Activated T-helper 1 cell treated with Interleukin-2 at 50 U/mL for 16 hours (primary cell): ENCODE data around the gene INPP5A.
"Not testable (repeated sequence)": the region's sequence is repeated elsewhere in the genome, so short reads cannot be mapped to it uniquely, and the experiment has no call there.

Source experiments
- DNase-seq: peaks from one replicate; pipeline ENCODE4 v3.0.0-alpha.2; 2020; ENCODE audit warnings: low read depth

The INPP5A gene

DNA sequence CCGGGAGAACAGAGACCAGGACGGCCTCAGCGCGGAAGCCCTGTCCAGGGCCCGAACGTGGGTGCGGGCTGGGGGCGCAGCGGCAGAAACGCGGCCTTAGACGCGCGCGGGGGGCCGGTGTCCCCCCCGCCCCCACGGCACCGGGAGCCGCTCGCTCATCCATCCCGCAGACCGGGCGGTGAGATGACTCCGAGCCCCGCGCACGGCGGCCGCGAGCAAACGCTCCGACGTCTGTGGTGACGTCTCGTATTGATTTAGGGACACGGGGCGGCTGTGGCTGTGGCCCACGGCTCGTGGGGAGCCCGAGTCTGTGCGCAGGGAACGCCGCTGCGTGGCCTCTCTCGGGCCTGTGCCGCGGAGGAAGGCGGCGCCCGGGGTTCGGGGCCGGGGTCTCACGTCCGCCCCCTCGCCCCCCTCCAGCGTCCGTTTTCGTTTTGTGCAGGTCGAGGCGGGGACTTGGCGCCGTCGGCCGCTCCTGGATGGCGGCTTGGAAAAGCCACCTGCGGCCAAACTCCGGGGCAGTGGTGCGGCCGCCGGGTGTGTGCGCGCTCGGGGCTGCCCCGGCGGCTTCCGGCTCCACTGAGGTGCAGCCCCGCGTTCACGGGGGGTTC, 249.4 kb downstream of the INPP5A start:
- DNase-seq: no peak

DNA sequence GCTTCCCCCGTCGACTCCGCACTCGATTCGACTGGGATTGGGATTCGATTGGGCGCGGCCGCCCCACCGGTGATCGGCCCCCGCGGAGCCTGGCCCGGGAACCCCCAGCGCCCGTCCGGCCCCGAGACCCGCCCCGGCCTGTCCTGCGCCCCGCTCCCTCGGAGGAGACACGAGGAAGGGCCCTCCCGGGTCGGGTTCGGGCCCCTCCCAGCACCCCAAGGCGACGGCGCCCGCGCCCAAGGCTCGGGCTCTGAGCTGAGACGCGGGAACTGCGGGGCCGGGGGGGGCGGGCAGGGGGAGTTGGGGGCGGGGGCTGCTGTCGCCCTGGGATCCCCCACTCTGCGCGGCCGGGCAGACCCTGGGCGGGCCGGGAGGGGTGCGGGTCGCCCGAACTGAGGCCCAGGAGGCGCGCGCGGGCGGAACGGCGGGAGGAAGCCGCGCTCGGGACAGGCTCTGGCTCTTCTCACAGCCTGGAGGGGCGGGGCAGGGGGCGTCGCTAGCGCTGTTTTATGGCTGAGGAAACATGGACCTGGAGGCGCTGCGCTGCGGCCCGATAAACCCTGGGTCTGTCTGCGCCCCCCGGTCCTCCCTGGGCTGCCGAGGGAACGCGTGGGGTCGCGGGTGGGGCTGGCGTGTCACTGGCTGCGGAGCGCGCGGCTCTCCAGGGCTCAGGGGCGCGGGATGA, 250.1 kb downstream of the INPP5A start:
- no peak for DNase-seq

DNA sequence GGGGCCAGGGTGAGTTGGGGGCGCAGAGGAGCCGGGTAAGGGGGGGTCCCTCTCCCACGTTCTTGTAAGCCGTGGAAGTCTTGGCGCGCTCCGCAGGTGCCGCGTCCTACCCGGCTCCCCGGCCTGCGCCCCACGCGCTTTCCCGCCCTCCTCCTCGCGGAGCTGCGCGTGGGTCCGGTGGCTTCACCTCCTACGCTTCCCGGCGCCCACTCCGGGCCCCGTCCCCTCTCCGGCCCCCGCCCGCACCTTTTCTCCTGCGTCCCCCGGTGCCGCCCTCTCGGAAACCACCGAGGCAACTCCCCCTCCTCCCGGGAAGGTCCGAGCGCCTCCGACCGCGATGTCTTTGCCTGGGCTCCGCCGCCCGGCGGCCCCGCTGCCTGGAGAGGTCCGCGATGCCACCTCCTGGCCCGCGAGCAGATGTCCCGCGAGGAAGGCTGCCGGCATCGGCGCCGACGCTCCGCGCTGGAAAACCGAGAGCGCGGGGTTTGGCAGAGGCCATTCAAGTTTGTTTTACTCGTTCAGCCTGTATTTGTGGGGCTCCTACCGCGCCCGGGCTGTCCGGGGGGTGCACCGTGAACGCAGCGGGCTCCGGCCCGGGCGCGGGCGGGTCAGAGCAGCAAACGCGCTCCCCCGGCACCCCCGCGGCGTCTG, 250.7 kb downstream of the INPP5A start:
- no peak for DNase-seq

DNA sequence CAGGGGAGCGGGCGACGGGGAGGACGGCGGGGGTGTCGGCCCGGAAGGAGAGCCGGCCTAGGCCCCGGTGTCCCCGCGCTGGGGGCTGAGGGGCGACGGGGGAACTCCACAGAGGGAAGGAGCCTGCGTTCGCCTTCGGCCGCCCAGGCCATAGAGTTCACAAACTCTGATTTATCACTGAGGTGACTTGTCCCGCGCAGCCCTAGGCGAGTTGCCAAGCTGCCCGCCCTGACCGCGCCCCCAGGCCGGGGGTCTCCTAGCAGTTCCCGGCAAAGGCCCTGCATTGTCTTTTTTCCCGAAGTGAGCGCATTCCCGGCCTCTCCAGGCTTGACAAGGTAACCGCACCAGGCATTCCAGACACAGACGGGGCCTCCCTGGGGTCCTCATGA, 251.2 kb downstream of the INPP5A start:
- DNase-seq: no peak

DNA sequence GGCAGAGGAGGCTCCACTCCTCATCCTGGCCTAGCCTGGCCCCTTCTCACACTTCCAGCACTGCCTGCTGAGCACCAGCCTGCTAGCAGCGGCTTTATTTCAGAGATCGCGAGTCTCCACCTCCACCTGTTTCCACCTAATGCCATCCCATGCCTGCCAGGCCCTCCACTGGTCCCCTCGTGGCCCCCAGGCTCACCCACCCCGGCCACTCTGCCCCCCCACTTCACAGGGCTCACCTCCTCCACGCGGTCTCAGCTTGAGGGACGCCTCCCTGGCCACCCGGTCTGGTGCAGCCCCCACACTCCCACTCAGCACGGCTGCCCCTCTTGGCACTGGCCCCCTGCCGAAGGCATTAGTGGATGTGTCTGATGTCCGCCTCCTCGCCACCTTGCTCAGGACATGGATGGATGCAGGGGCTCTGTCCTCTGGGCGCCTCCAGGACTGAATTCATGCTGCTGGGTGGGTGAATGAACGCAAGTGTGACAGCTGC, 252.1 kb downstream of the INPP5A start:
- DNase-seq: no peak

DNA sequence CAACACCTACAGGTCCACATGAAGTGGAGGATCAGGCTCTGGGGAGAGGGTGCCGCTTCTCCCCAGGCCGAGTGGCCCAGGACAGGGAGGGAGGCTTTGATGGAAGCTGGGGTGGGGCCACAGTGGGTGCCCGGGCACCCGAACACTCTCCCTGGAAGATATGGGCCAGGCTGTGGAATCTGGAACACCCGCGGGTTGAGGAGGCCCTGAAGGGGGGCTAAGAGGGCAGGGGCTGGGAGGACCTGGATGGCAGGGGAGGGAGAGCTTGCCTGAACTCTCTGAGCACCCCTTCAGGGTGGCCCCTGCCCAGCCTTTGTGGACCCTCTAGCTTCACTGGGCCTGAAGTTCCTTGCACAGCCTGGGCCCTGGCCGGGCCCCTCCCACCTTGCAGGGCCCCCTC, 252.9 kb downstream of the INPP5A start:
- DNase-seq: no peak

DNA sequence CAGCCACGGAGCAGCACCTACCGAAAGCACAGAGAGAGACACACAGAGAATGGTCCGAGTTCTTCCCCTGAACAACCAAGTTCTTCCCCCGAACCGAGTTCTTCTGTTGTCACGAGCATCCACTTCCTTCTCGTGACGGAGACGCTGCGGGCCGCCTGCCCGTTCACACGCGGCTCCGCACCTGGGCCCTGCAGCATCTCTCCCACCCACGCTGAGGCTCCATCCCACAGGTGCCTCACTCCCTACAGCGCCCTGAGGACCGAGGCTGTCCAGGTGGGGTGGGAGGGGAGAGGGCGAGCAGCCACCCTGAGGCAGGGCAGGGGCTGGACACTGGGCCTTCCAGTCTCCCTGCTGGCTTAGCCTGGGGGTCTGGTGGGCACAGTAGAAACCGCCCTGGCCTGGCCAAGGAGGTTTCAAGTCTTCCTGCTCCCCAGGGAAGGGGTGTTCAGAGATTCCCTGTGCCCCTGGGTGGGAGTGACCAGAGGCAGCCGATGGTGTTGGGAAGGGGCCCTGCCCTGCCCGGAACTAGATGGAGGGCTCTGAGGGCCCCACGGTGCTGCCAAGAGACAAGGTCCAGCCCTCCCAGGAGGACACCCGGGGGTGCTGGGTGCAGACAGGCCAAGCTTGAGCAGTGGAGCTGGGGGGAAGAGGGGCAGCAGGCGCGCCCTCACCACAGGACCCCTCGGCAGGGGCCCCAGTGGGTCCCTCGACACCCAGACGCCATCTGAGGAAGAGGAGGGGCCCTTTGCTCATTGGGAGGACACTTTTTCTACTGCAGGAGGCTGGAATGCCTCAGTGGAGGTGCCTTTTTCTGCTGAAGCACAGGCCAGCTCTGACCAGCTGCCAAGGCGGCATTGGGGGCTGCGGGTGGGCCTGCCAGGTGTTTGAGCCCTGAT, 253.6 kb downstream of the INPP5A start:
- no peak for DNase-seq

DNA sequence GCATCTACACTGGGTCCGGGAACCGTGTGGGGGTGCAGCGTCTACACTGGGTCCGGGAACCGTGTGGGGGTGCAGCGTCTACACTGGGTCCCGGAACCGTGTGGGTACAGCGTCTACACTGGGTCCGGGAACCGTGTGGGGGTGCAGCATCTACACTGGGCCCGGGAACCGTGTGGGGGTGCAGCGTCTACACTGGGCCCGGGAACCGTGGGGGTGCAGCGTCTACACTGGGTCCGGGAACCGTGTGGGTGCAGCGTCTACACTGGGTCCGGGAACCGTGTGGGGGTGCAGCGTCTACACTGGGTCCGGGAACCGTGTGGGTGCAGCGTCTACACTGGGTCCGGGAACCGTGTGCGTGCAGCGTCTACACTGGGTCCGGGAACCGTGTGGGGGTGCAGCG, 254.5 kb downstream of the INPP5A start:
- not testable (repeated sequence) for DNase-seq

DNA sequence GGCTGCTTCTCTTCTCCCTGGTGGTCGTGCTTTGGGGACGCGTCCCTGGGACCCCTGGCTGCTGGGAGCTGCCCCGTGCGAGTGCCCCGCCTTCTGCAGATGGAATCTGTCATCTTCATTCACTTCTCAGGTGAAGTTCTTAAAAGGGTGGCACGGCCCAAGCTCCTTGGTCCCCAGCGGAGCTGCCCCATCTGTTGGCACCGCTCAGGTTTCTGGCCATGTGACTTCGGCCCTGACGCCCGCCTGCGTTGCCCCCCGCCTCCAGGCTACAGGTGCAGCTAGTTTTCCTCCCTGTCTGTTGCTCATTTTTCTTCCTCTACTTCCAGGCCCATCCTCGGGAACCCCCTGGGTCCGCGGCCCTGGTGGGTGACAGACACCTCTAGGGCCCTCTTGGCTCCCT, 255.2 kb downstream of the INPP5A start:
- no peak for DNase-seq

DNA sequence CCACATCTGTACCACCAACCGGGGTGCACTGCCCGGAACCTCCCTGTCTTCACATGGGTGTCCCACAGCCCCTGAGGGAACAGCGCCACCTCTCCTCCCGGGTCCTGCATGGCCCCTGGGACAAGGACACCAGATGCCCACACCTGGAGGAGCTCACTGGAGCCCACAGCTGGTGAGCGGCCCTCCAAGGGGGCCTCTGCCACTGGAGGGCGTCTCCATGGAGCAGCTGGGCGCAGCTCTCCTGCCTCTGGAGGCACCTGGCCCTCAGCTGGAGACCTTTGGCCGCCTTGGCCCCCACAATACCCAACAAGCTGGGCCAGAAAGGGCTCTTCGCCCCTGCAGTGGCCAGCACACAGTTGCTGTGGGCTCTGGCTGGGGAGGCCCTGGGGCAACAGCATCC, 255.6 kb downstream of the INPP5A start:
- no peak for DNase-seq

DNA sequence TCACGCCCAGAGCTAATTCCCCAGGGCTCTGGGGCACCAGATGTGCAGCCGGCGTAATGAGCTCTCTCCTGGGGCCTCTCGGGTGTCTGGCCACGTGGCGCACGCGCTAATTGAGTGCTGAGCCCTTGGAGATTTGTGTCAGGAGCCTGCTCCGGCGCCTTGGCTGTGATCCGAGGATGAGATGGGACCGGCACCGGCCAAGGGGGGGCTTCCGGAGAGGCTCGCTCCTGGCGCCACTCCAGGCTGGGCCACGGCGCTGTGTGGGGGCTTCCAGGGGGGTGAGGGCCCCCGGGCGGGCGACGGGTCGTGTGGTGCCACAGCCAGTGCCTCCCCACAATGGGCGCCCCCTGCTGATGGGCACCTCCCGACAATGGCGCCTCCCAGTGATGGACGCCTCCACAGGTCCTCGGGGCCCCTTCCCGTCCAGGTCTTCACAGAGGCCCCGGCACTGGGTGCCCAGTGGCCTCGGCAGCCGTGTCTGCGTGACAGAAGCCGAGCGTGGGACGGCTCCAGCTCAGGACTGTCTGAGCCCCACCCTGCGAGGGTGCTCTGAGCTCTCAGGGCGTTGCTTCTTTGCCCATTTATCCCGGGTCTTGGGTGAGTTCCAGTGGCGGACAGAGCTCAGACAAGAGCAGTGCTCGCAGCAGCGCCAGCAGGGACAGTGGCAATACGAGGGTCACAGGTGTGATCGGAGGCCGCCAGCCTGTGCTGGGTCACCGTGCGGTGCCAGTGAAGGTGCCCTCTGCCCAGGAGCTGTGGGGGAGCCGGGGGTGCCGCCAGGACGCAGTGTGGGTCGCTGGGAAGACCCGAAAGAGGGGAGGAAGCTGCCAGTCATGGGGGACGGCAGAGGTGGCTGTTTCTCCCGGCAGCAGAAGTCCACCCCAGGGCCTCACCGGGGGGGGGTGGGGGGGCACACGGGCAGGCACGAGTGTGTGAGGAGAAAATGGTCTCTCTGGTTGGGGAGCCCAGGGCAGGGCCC, 256.6 kb downstream of the INPP5A start:
- no peak for DNase-seq

DNA sequence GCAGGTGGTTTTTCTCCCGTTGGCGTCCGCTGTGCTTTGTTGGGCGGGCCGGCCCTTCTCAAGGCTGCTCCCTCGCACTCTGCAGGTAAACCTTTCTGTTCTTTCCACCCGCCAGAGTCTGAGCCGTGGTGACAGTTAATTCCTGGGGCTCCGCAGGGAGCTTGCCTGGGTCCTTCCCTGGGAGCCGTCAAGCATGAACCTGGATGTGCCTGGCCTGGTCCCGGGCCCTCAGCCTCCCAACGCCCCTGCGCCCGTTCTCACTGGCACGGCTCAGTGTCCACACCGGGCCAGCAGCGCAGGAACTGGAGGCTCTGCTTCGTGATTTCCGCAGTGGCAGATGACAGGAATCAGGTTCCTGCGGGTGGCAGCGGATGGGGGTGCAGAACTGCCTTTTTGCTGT, 259.3 kb downstream of the INPP5A start:
- DNase-seq: no peak

DNA sequence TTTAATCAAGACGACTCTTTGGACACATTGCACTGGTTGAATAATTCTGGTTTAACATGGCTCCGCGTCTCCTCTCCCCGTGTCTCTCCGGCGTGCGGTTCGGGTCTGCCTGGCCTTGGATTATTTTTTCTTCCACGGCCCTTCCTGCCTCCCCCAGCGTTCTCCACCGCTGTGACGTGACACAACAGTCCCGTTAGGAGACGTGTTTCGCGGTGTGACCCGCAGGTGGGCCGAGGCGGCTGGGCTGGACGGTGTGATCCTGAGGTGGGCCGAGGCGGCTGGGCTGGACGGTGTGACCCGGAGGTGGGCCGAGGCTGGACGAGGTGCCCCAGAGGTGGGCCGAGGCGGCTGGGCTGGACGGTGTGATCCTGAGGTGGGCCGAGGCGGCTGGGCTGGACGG, 260.4 kb downstream of the INPP5A start:
- not testable (repeated sequence) for DNase-seq

DNA sequence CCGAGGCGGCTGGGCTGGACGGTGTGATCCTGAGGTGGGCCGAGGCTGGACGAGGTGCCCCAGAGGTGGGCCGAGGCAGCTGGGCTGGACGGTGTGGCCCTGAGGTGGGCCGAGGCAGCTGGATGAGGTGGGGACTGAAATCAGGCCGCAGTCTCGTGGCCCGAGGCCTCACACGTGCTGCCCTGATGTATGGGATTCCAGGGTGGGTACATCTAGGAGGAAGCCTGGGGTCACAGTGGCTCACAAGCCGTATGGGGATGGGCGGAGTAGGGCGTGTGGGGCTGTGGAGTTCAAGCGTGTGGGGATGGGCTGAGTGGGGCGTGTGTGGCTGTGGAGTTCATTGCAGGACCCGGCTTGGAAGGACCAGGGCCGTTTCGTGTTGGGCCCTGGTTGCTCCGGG, 260.8 kb downstream of the INPP5A start:
- DNase-seq: no peak

DNA sequence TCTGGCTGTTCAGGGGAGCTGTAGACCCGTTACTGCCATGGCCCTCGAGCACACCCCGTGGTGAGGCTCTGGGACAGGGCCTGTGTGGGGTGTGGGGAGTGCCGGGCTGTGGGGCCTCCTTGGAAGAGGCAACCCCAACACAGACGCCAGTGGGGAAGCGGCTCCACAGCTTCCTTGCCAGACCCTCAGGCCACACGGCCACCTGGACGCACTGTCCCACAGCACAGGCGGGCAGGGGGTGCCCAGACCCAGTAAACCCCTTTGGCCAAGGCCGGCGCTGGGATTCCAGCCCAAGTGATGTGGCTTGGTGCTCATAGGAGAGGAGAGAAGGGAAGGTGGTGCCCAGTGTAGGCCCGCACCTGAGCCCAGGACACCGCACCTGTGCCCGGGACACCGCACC, 261.3 kb downstream of the INPP5A start:
- no peak for DNase-seq

DNA sequence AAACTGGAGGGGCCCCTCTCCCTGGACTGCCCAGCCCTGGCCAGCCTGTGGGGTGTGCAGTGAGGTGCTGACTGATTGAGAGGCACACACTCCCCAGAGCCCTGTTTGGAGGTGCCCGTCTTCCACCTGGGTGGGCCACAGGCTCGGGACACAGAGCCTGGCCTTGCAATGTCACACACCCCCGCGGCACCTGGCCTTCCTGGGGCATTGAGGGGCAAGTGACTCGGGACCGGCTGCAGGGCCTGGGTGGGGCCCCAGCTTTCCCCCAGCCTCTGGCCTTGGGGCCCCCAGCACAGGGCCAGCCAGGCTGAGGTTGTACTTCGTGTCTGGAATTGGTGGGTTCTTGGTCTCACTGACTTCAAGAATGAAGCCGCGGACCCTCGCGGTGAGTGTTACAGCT, 262.3 kb downstream of the INPP5A start:
- no peak for DNase-seq

DNA sequence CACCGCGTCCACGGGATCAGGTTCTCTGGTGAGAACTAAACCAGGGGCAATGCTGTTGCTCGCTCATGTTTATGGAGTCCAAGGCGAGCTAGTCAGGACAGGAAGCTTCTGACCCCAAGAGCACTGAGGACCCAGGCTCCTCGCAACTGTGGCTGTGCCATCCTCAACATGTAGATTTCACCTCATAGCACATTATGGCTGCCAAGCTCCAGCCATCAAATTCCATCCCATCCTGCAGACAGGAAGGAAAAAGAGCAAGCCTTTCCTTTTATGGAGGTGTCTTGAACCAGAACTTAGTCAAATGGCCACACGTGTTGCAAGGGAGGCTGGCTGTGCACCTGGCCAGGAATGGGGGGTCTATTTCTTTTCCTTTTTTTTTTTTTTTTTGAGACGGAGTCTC, 264.5 kb downstream of the INPP5A start:
- no peak for DNase-seq

DNA sequence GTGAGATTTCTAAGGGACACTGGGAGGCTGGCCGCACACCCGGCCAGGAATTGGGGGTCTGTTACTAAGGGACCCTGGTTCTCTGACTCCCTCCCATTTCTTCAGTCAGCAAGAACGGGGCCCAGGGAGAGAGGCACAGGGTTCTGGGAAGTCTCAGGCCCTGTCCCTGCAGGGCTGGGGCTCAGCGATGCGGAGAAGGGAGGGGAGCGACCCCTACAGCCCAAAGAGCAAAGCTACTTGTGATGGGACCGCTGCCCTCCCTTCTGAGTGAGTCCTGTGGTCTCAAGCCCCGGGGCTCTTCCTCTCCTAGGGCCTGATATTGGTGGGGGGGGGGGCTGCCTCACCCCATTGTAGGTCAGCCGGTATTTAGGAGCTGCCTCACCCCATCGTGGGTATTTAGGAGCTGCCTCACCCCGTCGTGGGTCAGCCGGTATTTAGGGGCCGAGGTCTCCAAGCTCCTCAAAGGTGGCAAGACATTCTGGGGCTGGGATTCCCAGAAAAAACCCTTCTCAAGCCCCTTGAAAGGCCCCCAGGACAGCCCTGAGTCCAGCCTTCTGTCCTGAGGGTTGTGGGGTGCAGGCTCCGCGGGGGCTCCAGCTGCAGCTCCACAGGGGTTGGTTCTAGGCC, 265.2 kb downstream of the INPP5A start:
- no peak for DNase-seq

DNA sequence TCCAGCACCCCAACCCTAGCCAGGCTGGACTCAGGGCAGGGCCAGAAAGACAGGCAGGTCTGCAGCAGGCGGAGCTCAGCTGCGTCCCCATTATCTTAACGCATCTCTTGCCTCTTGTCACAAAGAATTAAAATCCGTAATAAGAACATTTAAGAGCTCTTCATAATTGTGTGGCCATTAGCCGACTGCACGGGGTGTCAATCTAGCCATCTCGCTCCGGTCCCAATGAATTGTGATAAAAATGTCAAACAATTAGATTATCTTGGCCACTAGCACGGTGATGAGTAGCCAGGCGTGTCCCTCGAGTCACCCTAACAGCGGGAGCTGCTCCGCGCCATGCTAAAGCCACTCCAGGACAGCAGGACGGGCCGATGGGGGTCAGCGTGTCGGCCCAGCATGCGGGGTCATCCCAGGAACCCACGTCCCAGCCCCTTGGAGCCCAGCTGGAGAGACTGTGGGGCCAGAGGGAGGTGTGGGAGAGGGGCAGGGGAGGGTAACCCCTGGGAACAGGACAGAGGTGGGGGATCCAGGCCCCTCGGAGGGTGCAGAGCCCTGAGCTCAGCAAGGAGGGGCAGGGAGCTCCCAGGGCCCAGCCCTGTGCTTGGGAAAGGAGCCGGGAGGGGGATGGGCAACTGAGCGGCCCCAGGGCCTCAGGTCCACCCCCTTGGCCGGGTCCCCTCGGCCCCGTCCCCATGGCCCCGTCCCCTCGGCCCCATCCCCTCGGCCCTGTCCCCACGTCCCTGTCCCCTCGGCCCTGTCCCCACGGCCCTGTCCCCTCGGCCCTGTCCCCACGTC, 266.0 kb downstream of the INPP5A start:
- DNase-seq: no peak

DNA sequence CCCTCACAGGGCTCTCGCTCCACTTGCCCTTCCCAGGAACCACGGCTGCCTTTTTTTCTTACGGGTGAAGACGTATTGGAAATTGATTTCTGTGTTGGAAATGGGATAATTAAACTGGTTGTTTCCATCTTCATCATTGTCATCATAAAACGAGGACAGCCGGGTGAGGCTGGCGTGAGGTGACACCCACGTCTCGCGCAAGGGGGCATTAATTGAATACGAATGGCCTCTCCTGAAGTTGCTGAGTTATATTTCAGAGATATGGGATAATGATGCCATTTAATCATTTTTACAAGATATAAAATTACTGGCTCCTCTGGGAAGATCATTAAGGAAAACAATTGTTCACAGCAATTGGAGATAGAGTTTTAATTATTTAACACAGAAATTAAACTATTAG, 266.7 kb downstream of the INPP5A start:
- no peak for DNase-seq
